ENCODE results near the gene NEAT1. TPM values are rescaled to one million over a fixed set of nuclear protein-coding genes. Genes with fewer than 3 reads are reported as not detected.

The NEAT1 gene
- polyA plus RNA-seq, 1 donor from 2014 or later, result 4.2 TPM

GRCh38 chr11:65382033-65382803, 40.4 kb upstream of the NEAT1 start, which contains the start of gene SLC25A45:
TSS of gene SLC25A45 (minus strand) at chr11:65382646. CDS start at chr11:65381951, 695 bp downstream.
- Histone ChIP-seq H3K79me2 (replicated peaks; ENCODE audit: insufficient read depth, low read length) (peaks cover 6% of the 10 kb centered on the region), H3F3A (ENCODE audit: insufficient read depth, low read length, poor library complexity, severe bottlenecking) (no peaks in the 10 kb centered on the region), H3K9me2 (ENCODE audit: insufficient read depth, low read length) (no peaks in the 10 kb centered on the region), H3K9ac (ENCODE audit: low read length) (no peak within 1 kb of the TSS), H3K27ac (ENCODE audit: low read length) (no peak within 1 kb of the TSS), H3K4me3 (ENCODE audit: low read length) (no peak within 1 kb of the TSS), H3K9me3 (ENCODE audit: low read length) (no peaks in the 10 kb centered on the region), H2AFZ (ENCODE audit: low read depth, low read length) (no peak within 1 kb of the TSS), H4K20me1 (ENCODE audit: insufficient read depth) (no peaks in the 10 kb centered on the region), H3K36me3 (ENCODE audit: insufficient read depth, low read length) (no peaks in the 10 kb centered on the region), H3K4me2 (ENCODE audit: low read length) (no peak within 1 kb of the TSS), H3K27me3 (ENCODE audit: insufficient read depth, low read depth, low read length) (no peaks in the 10 kb centered on the region)
- no peak for TF ChIP-seq EP300 (conservative IDR thresholded peaks at IDR 0.05; ENCODE audit: poor library complexity, severe bottlenecking)
- TF ChIP-seq POLR2AphosphoS5 (IDR thresholded peaks at IDR 0.05), result no peak
- no peak for TF ChIP-seq SMC3 (conservative IDR thresholded peaks at IDR 0.05; ENCODE audit: poor library complexity)
- no peak for TF ChIP-seq EZH2 (IDR thresholded peaks at IDR 0.05; ENCODE audit: borderline replicate concordance, insufficient read depth, low read length, poor library complexity, severe bottlenecking)

GRCh38 chr11:65382804-65383368, 39.7 kb upstream of the NEAT1 start:
- Histone ChIP-seq H3F3A (ENCODE audit: insufficient read depth, low read length, poor library complexity, severe bottlenecking) (no peaks in the 10 kb centered on the region), H4K20me1 (ENCODE audit: insufficient read depth) (no peaks in the 10 kb centered on the region), H3K79me2 (replicated peaks; ENCODE audit: insufficient read depth, low read length) (peaks cover 8% of the 10 kb centered on the region), H3K4me3 (ENCODE audit: low read length) (no peak overlapping the region), H3K9me2 (ENCODE audit: insufficient read depth, low read length) (no peaks in the 10 kb centered on the region), H3K9ac (ENCODE audit: low read length) (no peak overlapping the region), H3K9me3 (ENCODE audit: low read length) (no peaks in the 10 kb centered on the region), H3K27ac (ENCODE audit: low read length) (no peak overlapping the region), H3K36me3 (ENCODE audit: insufficient read depth, low read length) (no peaks in the 10 kb centered on the region), H3K4me2 (ENCODE audit: low read length) (no peak overlapping the region), H3K27me3 (ENCODE audit: insufficient read depth, low read depth, low read length) (no peaks in the 10 kb centered on the region), H2AFZ (ENCODE audit: low read depth, low read length) (no peak overlapping the region)
- TF ChIP-seq REST (IDR thresholded peaks at IDR 0.05; ENCODE audit: borderline replicate concordance) (no peak), EP300 (conservative IDR thresholded peaks at IDR 0.05; ENCODE audit: poor library complexity, severe bottlenecking) (no peak), TAF1 (IDR thresholded peaks at IDR 0.05; ENCODE audit: low read depth) (no peak), MXI1 (conservative IDR thresholded peaks at IDR 0.05; ENCODE audit: poor library complexity, severe bottlenecking) (no peak), EZH2 (IDR thresholded peaks at IDR 0.05; ENCODE audit: borderline replicate concordance, insufficient read depth, low read length, poor library complexity, severe bottlenecking) (no peak), RAD21 (conservative IDR thresholded peaks at IDR 0.05) (no peak), POLR2AphosphoS5 (IDR thresholded peaks at IDR 0.05) (no peak), CTCF (IDR thresholded peaks at IDR 0.05; ENCODE audit: poor library complexity, severe bottlenecking) (no peak), SMC3 (conservative IDR thresholded peaks at IDR 0.05; ENCODE audit: poor library complexity) (no peak)

All from neural cell (in vitro differentiated cells).